ENCODE results near the gene INPP4A.

INPP4A gene

DNA sequence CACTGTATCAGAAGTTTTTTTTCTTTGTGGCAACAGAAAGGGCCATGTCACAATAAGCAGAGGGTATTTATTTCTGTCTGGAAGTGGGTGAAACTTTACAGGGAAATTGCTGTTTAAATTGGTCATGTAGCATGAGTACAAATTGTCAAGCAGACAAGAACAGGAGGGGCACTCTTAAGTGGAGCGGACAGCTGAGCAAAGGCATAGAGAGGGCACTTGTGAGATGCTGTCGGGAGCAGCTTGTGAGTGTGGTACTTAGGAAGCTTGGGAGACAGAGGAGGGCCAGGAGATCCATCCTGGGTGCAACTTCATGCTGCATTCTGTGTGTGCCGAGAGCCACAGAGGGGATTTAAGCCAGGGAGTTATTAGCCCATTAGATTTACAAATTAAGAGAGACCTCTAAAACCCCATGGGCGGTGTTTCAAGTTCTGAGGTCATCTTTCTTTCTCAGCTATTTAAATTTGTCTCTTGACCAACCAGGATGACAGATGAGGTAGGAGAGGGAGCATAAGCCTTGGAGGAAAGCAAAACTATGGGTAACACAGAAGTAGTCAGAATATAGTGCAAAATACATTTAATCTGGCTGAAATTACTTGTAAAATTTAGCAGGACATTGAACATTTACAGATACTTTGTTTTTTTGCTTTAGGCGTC lies 30.4 kb downstream of the INPP4A start:
- H3K4me1 ChIP-seq (ENCODE audit: control insufficient read depth in 2 of 2, insufficient read depth in 1 of 2, low read depth in 1 of 2, low read length in 2 of 2): peaks cover 4 to 9% of the 10 kb centered on the region in 2 donors
- H3K4ac ChIP-seq (ENCODE audit: low read length): no peak overlapping the region
- no CpG with 5 or more reads among the region's 5 CpGs for WGBS, 2 donors (ENCODE audit: extremely low coverage in 2 of 2, insufficient read length in 2 of 2, insufficient replicate concordance in 1 of 2)
- no peak overlapping the region for H2AFZ ChIP-seq (ENCODE audit: low read length)
- H3K9me3 ChIP-seq (replicated peaks in 1 of 2; ENCODE audit: control insufficient read depth in 2 of 2, insufficient read depth in 1 of 2, low read depth in 1 of 2, low read length in 2 of 2): no peaks in the 10 kb centered on the region
- H3K27ac ChIP-seq (replicated peaks; ENCODE audit: low read length): no peak overlapping the region
- H3K36me3 ChIP-seq (replicated peaks in 1 of 2; ENCODE audit: control insufficient read depth in 2 of 2, insufficient read depth in 2 of 2, low read length in 2 of 2): no peaks in the 10 kb centered on the region
- H3K27me3 ChIP-seq (ENCODE audit: control insufficient read depth in 3 of 3, insufficient read depth in 3 of 3, low read depth in 1 of 3, low read length in 3 of 3): no peaks in the 10 kb centered on the region
- H3K4me3 ChIP-seq (ENCODE audit: low read length in 2 of 2): no peak overlapping the region
- no peak overlapping the region for H2AK5ac ChIP-seq (ENCODE audit: low read depth, low read length)
- H2BK120ac ChIP-seq (ENCODE audit: low read depth, low read length): no peak overlapping the region
- H3K9ac ChIP-seq (ENCODE audit: low read depth, low read length, poor library complexity): no peak overlapping the region
- no peak overlapping the region for H2BK12ac ChIP-seq (ENCODE audit: low read length)
- no peak overlapping the region for H3K18ac ChIP-seq (ENCODE audit: low read length)
- peaks cover 7% of the 10 kb centered on the region for H3K79me1 ChIP-seq (ENCODE audit: low read depth, low read length)
- no peak for DNase-seq (ENCODE audit: low spot score)
- H4K91ac ChIP-seq (ENCODE audit: low read depth, low read length, poor library complexity): no peak overlapping the region
- H3K23ac ChIP-seq (ENCODE audit: low read depth, low read length, poor library complexity): no peak overlapping the region
- no peak overlapping the region for H2BK5ac ChIP-seq (ENCODE audit: low read length)
- no peak overlapping the region for H3K4me2 ChIP-seq (ENCODE audit: insufficient read depth, low read length, poor library complexity, severe bottlenecking)
- no peak overlapping the region for H2BK15ac ChIP-seq (ENCODE audit: low read length)
- no peak overlapping the region for H4K8ac ChIP-seq (ENCODE audit: low read depth, low read length)
- H3K14ac ChIP-seq (ENCODE audit: low read length): no peak overlapping the region

DNA sequence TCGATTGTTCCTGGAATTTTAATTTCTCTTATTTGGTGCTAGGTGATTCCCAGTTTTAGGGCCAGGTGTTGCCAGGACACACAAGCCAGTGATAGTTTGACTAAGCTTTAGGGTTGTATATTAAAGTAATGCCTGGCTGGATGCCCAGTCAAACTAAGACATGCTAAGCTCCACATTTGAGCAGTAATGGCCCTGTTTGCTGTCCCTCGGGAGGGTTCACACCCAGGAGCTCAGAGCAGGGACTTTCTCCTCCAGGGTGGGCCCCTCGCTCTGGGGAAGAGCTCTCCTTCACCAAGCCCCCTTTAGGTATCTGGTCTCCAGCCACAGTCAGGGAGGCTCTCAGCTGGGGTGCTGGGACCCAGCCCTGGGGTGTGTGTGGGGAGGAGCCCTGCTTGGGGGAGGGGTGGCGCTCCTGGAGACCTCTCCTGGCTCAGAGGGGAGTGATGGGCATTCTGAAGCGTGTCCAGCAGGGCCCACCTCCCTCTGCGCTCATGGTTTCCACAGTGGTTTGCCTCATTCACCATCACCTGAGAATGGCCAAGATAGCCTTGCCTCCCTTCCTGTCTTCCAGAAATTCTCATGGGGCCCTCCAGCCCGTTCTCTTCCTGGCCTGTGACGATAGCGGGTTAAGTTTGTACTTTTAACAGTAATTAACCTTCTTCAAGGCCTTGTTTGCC lies 31.7 kb downstream of the INPP4A start:
- Histone ChIP-seq H3K18ac (ENCODE audit: low read length) (no peak overlapping the region), H3K9me3 (replicated peaks in 1 of 2; ENCODE audit: control insufficient read depth in 2 of 2, insufficient read depth in 1 of 2, low read depth in 1 of 2, low read length in 2 of 2) (no peaks in the 10 kb centered on the region), H2BK15ac (ENCODE audit: low read length) (no peak overlapping the region), H2AK5ac (ENCODE audit: low read depth, low read length) (no peak overlapping the region), H3K4me1 (ENCODE audit: control insufficient read depth in 2 of 2, insufficient read depth in 1 of 2, low read depth in 1 of 2, low read length in 2 of 2) (peaks cover 4 to 9% of the 10 kb centered on the region in 2 donors), H2AFZ (ENCODE audit: low read length) (no peak overlapping the region), H3K4ac (ENCODE audit: low read length) (no peak overlapping the region), H3K79me1 (ENCODE audit: low read depth, low read length) (peaks cover 7% of the 10 kb centered on the region), H3K36me3 (replicated peaks in 1 of 2; ENCODE audit: control insufficient read depth in 2 of 2, insufficient read depth in 2 of 2, low read length in 2 of 2) (no peaks in the 10 kb centered on the region), H2BK120ac (ENCODE audit: low read depth, low read length) (no peak overlapping the region), H4K91ac (ENCODE audit: low read depth, low read length, poor library complexity) (no peak overlapping the region), H3K23ac (ENCODE audit: low read depth, low read length, poor library complexity) (peak overlapping the region; percentile 10), H3K14ac (ENCODE audit: low read length) (no peak overlapping the region), H3K9ac (ENCODE audit: low read depth, low read length, poor library complexity) (no peak overlapping the region), H3K4me3 (ENCODE audit: low read length in 2 of 2) (no peak overlapping the region), H4K8ac (ENCODE audit: low read depth, low read length) (no peak overlapping the region), H3K4me2 (ENCODE audit: insufficient read depth, low read length, poor library complexity, severe bottlenecking) (no peak overlapping the region), H3K27me3 (ENCODE audit: control insufficient read depth in 3 of 3, insufficient read depth in 3 of 3, low read depth in 1 of 3, low read length in 3 of 3) (no peaks in the 10 kb centered on the region), H3K27ac (replicated peaks; ENCODE audit: low read length) (no peak overlapping the region), H2BK5ac (ENCODE audit: low read length) (no peak overlapping the region), H2BK12ac (ENCODE audit: low read length) (no peak overlapping the region)
- no peak for DNase-seq (ENCODE audit: low spot score)
- WGBS, 2 donors (ENCODE audit: extremely low coverage in 2 of 2, insufficient read length in 2 of 2, insufficient replicate concordance in 1 of 2): no CpG with 5 or more reads among the region's 9 CpGs

DNA sequence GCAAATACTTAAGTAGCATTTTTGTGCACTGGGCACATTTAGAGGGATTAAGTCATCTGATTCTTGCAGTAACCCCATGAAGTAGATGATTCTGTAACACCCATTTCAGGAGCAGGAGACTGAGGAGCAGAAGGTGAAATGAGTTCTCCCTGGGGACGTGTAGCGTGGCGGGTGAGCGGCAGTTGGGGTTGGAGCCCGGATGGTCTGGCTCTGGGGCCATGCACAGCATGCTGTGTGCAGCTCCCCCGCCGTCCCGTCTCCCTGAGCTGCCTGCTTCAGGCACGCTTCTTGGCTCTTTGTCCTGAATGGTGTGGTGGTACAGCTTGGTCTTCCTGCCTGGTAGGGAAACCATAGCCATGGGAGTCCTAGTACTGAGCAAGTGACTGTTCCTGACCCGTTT lies 32.4 kb downstream of the INPP4A start:
- H2BK12ac ChIP-seq (ENCODE audit: low read length): no peak overlapping the region
- no peak overlapping the region for H3K23ac ChIP-seq (ENCODE audit: low read depth, low read length, poor library complexity)
- no peak overlapping the region for H4K8ac ChIP-seq (ENCODE audit: low read depth, low read length)
- H3K18ac ChIP-seq (ENCODE audit: low read length): no peak overlapping the region
- no peak overlapping the region for H2BK5ac ChIP-seq (ENCODE audit: low read length)
- no CpG with 5 or more reads among the region's 10 CpGs for WGBS, 2 donors (ENCODE audit: extremely low coverage in 2 of 2, insufficient read length in 2 of 2, insufficient replicate concordance in 1 of 2)
- H3K27ac ChIP-seq (replicated peaks; ENCODE audit: low read length): no peak overlapping the region
- H3K36me3 ChIP-seq (replicated peaks in 1 of 2; ENCODE audit: control insufficient read depth in 2 of 2, insufficient read depth in 2 of 2, low read length in 2 of 2): no peaks in the 10 kb centered on the region
- H2BK120ac ChIP-seq (ENCODE audit: low read depth, low read length): no peak overlapping the region
- H3K9ac ChIP-seq (ENCODE audit: low read depth, low read length, poor library complexity): no peak overlapping the region
- H2AK5ac ChIP-seq (ENCODE audit: low read depth, low read length): no peak overlapping the region
- no peak overlapping the region for H4K91ac ChIP-seq (ENCODE audit: low read depth, low read length, poor library complexity)
- peaks cover 7% of the 10 kb centered on the region for H3K79me1 ChIP-seq (ENCODE audit: low read depth, low read length)
- H3K4me2 ChIP-seq (ENCODE audit: insufficient read depth, low read length, poor library complexity, severe bottlenecking): no peak overlapping the region
- no peak overlapping the region for H3K14ac ChIP-seq (ENCODE audit: low read length)
- H3K27me3 ChIP-seq (ENCODE audit: control insufficient read depth in 3 of 3, insufficient read depth in 3 of 3, low read depth in 1 of 3, low read length in 3 of 3): no peaks in the 10 kb centered on the region
- no peak overlapping the region for H3K4ac ChIP-seq (ENCODE audit: low read length)
- H3K9me3 ChIP-seq (replicated peaks in 1 of 2; ENCODE audit: control insufficient read depth in 2 of 2, insufficient read depth in 1 of 2, low read depth in 1 of 2, low read length in 2 of 2): no peaks in the 10 kb centered on the region
- H3K4me1 ChIP-seq (ENCODE audit: control insufficient read depth in 2 of 2, insufficient read depth in 1 of 2, low read depth in 1 of 2, low read length in 2 of 2): peaks cover 4 to 9% of the 10 kb centered on the region in 2 donors
- H3K4me3 ChIP-seq (ENCODE audit: low read length in 2 of 2): no peak overlapping the region
- no peak overlapping the region for H2BK15ac ChIP-seq (ENCODE audit: low read length)
- no peak overlapping the region for H2AFZ ChIP-seq (ENCODE audit: low read length)
- no peak for DNase-seq (ENCODE audit: low spot score)

DNA sequence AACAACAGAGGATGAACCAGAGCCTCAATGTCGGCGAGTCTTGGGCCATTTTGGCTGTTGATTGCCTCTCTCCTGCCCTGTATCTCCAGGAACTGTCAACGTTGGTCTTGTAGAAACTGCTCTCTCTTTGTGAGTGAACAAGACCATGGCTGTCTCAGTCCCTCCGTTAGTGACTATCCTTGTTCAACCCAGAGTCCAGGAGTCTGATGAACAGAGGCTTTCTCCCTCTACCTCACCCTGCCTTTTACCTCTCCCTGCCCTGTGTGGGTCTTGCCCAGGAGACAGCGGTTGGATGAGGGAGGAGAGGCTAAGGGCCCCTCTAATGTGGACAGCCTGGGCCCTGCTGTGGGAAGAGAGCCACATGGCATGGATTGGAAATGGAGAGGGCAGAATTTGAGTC lies 32.8 kb downstream of the INPP4A start:
- Histone ChIP-seq H2BK12ac (ENCODE audit: low read length) (no peak overlapping the region), H4K91ac (ENCODE audit: low read depth, low read length, poor library complexity) (no peak overlapping the region), H3K23ac (ENCODE audit: low read depth, low read length, poor library complexity) (no peak overlapping the region), H2BK5ac (ENCODE audit: low read length) (no peak overlapping the region), H3K27me3 (ENCODE audit: control insufficient read depth in 3 of 3, insufficient read depth in 3 of 3, low read depth in 1 of 3, low read length in 3 of 3) (no peaks in the 10 kb centered on the region), H3K27ac (replicated peaks; ENCODE audit: low read length) (no peak overlapping the region), H2AFZ (ENCODE audit: low read length) (no peak overlapping the region), H3K14ac (ENCODE audit: low read length) (no peak overlapping the region), H3K4me2 (ENCODE audit: insufficient read depth, low read length, poor library complexity, severe bottlenecking) (no peak overlapping the region), H3K4me3 (ENCODE audit: low read length in 2 of 2) (no peak overlapping the region), H2AK5ac (ENCODE audit: low read depth, low read length) (no peak overlapping the region), H3K79me1 (ENCODE audit: low read depth, low read length) (peaks cover 11% of the 10 kb centered on the region), H2BK120ac (ENCODE audit: low read depth, low read length) (no peak overlapping the region), H2BK15ac (ENCODE audit: low read length) (no peak overlapping the region), H3K9me3 (replicated peaks in 1 of 2; ENCODE audit: control insufficient read depth in 2 of 2, insufficient read depth in 1 of 2, low read depth in 1 of 2, low read length in 2 of 2) (no peaks in the 10 kb centered on the region), H3K36me3 (replicated peaks in 1 of 2; ENCODE audit: control insufficient read depth in 2 of 2, insufficient read depth in 2 of 2, low read length in 2 of 2) (no peaks in the 10 kb centered on the region), H3K4ac (ENCODE audit: low read length) (no peak overlapping the region), H3K18ac (ENCODE audit: low read length) (no peak overlapping the region), H3K9ac (ENCODE audit: low read depth, low read length, poor library complexity) (no peak overlapping the region), H3K4me1 (ENCODE audit: control insufficient read depth in 2 of 2, insufficient read depth in 1 of 2, low read depth in 1 of 2, low read length in 2 of 2) (peaks cover 4 to 9% of the 10 kb centered on the region in 2 donors), H4K8ac (ENCODE audit: low read depth, low read length) (no peak overlapping the region)
- DNase-seq (ENCODE audit: low spot score): no peak
- no CpG with 5 or more reads among the region's 5 CpGs for WGBS, 2 donors (ENCODE audit: extremely low coverage in 2 of 2, insufficient read length in 2 of 2, insufficient replicate concordance in 1 of 2)
